Activated CD4-positive, alpha-beta T cell treated with anti-CD3 and anti-CD28 coated beads, Interleukin-2, amount 50 U/mL, for 16 hours (primary cell): ENCODE measurements around the gene CDC73.
"Not testable (repeated sequence)": the region's sequence is repeated elsewhere in the genome, so short reads cannot be mapped to it uniquely, and the experiment has no call there.

Experiments used
- DNase-seq: peaks from one replicate; pipeline ENCODE4 v3.0.0-alpha.2; 2020

Gene CDC73

GRCh38 chr1:193181985-193182384 is 60.2 kb downstream of the CDC73 start:
- no peak for DNase-seq

- DNase-seq, result peak; percentile 63
Measured at GRCh38 chr1:193183019-193183627, 61.3 kb downstream of the CDC73 start.

GRCh38 chr1:193184776-193185175 is 62.9 kb downstream of the CDC73 start:
- no peak for DNase-seq

- DNase-seq, result no peak
Measured at GRCh38 chr1:193185211-193185610, 63.4 kb downstream of the CDC73 start.

- peak; percentile 9 for DNase-seq
Measured at GRCh38 chr1:193185901-193186731, 64.3 kb downstream of the CDC73 start, which contains the start of gene B3GALT2. TSS of gene B3GALT2 (minus strand) at chr1:193186613. CDS start at chr1:193181562, 5,051 bp downstream.

GRCh38 chr1:193187114-193187513 is 65.3 kb downstream of the CDC73 start:
- no peak for DNase-seq

- not testable (repeated sequence) for DNase-seq
Measured at GRCh38 chr1:193188915-193189314, 67.1 kb downstream of the CDC73 start.

- no peak for DNase-seq
Measured at GRCh38 chr1:193189442-193190095, 67.7 kb downstream of the CDC73 start.

- DNase-seq, result no peak
Measured at GRCh38 chr1:193190096-193190744, 68.4 kb downstream of the CDC73 start.

GRCh38 chr1:193192586-193192985 is 70.8 kb downstream of the CDC73 start:
- DNase-seq, result no peak

- no peak for DNase-seq
Measured at GRCh38 chr1:193199940-193200339, 78.1 kb downstream of the CDC73 start.

GRCh38 chr1:193201021-193201420 is 79.2 kb downstream of the CDC73 start:
- DNase-seq, result no peak

GRCh38 chr1:193210996-193211395 is 89.2 kb downstream of the CDC73 start:
- DNase-seq, result no peak

GRCh38 chr1:193211539-193211938 is 89.7 kb downstream of the CDC73 start:
- peak; percentile 2 for DNase-seq

- no peak for DNase-seq
Measured at GRCh38 chr1:193212637-193213036, 90.8 kb downstream of the CDC73 start.

GRCh38 chr1:193213998-193214397 is 92.2 kb downstream of the CDC73 start:
- DNase-seq, result no peak

GRCh38 chr1:193216920-193217319 is 95.1 kb downstream of the CDC73 start:
- DNase-seq, result no peak

GRCh38 chr1:193219391-193219790 is 97.6 kb downstream of the CDC73 start:
- no peak for DNase-seq

- DNase-seq, result no peak
Measured at GRCh38 chr1:193221651-193222050, 99.8 kb downstream of the CDC73 start.

GRCh38 chr1:193222056-193222615 is 100.3 kb downstream of the CDC73 start:
- no peak for DNase-seq

- DNase-seq, result no peak
Measured at GRCh38 chr1:193229136-193229535, 107.3 kb downstream of the CDC73 start.

- DNase-seq, result not testable (repeated sequence)
Measured at GRCh38 chr1:193231146-193231545, 109.3 kb downstream of the CDC73 start.

- DNase-seq, result no peak
Measured at GRCh38 chr1:193234530-193234929, 112.7 kb downstream of the CDC73 start.
